Measurements from ENCODE around the gene ATP13A3.

- TF ChIP-seq CTCF (IDR thresholded peaks at IDR 0.05 in 8 of 11, conservative IDR thresholded peaks at IDR 0.05 in 3 of 11), result no peak
- no peak for TF ChIP-seq POLR2AphosphoS5 (IDR thresholded peaks at IDR 0.05)
- no peak for TF ChIP-seq POLR2A (IDR thresholded peaks at IDR 0.05)
Measured at GRCh38 chr3:194518652-194519051, 31.9 kb upstream of the ATP13A3 start.

Measured in spleen (tissue), 7 donors.